GM23338 (cell line): ENCODE data around the gene MTCL3.

ENCODE experiments used
- CREB1 ChIP-seq: fragments of 250-450 bp; sonication (Bioruptor Pico); IDR thresholded peaks from 2 replicates; pipeline ENCODE4 v1.5.0; 2020; ENCODE audit warnings: low read depth, mild to moderate bottlenecking, moderate library complexity
- EZH2 ChIP-seq: fragments of 200-600 bp; sonication (generic); IDR thresholded peaks from one replicate; pipeline ENCODE4 v1.8.0; 2017; ENCODE audit warnings: antibody characterized with exemption, mild to moderate bottlenecking, low read depth; ENCODE audit not compliant: unreplicated experiment
- EZH2phosphoT487 ChIP-seq: fragments of 200-600 bp; sonication (generic); IDR thresholded peaks from one replicate; pipeline ENCODE4 v1.8.1; 2018; ENCODE audit warnings: antibody characterized with exemption; ENCODE audit not compliant: unreplicated experiment
- JUNB ChIP-seq: IDR thresholded peaks from one replicate; pipeline ENCODE4 v1.6.1; 2016; ENCODE audit warnings: antibody characterized with exemption; ENCODE audit not compliant: unreplicated experiment
- POLR2AphosphoS5 ChIP-seq: IDR thresholded peaks from 2 replicates; pipeline ENCODE4 v1.6.1; 2016; ENCODE audit warnings: antibody characterized with exemption, low read depth
- STAT1 ChIP-seq: IDR thresholded peaks from one replicate; pipeline ENCODE4 v1.6.1; 2016; ENCODE audit warnings: antibody characterized with exemption; ENCODE audit not compliant: unreplicated experiment
- ZNF114 ChIP-seq: fragments of 250-450 bp; sonication (Bioruptor Pico); IDR thresholded peaks from 2 replicates; pipeline ENCODE4 v1.5.0; 2020; ENCODE audit warnings: mild to moderate bottlenecking, moderate library complexity
- TF ChIP-seq, protein P1 (sequence below): fragments of 250-450 bp; sonication (Bioruptor Pico); IDR thresholded peaks from 2 replicates; pipeline ENCODE4 v1.5.0; 2020; ENCODE audit warnings: mild to moderate bottlenecking, moderate library complexity
- TF ChIP-seq, protein P2 (sequence below): IDR thresholded peaks from one replicate; pipeline ENCODE4 v1.6.1; 2018; ENCODE audit warnings: antibody characterized with exemption; ENCODE audit not compliant: unreplicated experiment

MTCL3 gene

DNA sequence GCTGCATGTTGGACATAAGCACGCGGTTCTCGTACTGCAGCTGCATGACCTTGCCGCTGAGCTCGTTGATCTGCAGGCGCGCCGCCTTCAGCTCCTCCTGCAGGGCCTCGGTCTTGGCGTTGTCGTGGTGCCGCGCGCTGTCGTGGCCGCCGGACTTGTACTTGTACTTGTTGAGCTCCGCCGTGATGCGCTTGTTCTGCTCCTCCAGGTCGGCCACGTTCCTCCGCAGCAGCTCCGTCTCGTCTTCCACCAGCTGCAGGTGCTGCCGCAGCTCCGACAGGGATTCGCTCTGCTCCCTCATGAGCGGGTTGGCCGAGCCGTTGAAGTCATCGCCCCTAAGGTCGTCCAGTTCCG, 43.3 kb downstream of the MTCL3 start (continued):
- TF ChIP-seq, protein P1, sequence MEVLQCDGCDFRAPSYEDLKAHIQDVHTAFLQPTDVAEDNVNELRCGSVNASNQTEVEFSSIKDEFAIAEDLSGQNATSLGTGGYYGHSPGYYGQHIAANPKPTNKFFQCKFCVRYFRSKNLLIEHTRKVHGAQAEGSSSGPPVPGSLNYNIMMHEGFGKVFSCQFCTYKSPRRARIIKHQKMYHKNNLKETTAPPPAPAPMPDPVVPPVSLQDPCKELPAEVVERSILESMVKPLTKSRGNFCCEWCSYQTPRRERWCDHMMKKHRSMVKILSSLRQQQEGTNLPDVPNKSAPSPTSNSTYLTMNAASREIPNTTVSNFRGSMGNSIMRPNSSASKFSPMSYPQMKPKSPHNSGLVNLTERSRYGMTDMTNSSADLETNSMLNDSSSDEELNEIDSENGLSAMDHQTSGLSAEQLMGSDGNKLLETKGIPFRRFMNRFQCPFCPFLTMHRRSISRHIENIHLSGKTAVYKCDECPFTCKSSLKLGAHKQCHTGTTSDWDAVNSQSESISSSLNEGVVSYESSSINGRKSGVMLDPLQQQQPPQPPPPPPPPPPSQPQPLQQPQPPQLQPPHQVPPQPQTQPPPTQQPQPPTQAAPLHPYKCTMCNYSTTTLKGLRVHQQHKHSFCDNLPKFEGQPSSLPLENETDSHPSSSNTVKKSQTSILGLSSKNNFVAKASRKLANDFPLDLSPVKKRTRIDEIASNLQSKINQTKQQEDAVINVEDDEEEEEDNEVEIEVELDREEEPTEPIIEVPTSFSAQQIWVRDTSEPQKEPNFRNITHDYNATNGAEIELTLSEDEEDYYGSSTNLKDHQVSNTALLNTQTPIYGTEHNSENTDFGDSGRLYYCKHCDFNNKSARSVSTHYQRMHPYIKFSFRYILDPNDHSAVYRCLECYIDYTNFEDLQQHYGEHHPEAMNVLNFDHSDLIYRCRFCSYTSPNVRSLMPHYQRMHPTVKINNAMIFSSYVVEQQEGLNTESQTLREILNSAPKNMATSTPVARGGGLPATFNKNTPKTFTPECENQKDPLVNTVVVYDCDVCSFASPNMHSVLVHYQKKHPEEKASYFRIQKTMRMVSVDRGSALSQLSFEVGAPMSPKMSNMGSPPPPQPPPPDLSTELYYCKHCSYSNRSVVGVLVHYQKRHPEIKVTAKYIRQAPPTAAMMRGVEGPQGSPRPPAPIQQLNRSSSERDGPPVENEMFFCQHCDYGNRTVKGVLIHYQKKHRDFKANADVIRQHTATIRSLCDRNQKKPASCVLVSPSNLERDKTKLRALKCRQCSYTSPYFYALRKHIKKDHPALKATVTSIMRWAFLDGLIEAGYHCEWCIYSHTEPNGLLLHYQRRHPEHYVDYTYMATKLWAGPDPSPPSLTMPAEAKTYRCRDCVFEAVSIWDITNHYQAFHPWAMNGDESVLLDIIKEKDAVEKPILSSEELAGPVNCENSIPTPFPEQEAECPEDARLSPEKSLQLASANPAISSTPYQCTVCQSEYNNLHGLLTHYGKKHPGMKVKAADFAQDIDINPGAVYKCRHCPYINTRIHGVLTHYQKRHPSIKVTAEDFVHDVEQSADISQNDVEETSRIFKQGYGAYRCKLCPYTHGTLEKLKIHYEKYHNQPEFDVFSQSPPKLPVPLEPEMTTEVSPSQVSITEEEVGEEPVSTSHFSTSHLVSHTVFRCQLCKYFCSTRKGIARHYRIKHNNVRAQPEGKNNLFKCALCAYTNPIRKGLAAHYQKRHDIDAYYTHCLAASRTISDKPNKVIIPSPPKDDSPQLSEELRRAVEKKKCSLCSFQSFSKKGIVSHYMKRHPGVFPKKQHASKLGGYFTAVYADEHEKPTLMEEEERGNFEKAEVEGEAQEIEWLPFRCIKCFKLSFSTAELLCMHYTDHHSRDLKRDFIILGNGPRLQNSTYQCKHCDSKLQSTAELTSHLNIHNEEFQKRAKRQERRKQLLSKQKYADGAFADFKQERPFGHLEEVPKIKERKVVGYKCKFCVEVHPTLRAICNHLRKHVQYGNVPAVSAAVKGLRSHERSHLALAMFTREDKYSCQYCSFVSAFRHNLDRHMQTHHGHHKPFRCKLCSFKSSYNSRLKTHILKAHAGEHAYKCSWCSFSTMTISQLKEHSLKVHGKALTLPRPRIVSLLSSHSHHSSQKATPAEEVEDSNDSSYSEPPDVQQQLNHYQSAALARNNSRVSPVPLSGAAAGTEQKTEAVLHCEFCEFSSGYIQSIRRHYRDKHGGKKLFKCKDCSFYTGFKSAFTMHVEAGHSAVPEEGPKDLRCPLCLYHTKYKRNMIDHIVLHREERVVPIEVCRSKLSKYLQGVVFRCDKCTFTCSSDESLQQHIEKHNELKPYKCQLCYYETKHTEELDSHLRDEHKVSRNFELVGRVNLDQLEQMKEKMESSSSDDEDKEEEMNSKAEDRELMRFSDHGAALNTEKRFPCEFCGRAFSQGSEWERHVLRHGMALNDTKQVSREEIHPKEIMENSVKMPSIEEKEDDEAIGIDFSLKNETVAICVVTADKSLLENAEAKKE (CRISPR knock-in tag) = no peak
- TF ChIP-seq POLR2AphosphoS5 (no peak), JUNB (no peak), ZNF114 (CRISPR knock-in tag) (no peak), EZH2 (no peak), EZH2phosphoT487 (no peak), CREB1 (CRISPR knock-in tag) (no peak), STAT1 (no peak)
- TF ChIP-seq, protein P2, sequence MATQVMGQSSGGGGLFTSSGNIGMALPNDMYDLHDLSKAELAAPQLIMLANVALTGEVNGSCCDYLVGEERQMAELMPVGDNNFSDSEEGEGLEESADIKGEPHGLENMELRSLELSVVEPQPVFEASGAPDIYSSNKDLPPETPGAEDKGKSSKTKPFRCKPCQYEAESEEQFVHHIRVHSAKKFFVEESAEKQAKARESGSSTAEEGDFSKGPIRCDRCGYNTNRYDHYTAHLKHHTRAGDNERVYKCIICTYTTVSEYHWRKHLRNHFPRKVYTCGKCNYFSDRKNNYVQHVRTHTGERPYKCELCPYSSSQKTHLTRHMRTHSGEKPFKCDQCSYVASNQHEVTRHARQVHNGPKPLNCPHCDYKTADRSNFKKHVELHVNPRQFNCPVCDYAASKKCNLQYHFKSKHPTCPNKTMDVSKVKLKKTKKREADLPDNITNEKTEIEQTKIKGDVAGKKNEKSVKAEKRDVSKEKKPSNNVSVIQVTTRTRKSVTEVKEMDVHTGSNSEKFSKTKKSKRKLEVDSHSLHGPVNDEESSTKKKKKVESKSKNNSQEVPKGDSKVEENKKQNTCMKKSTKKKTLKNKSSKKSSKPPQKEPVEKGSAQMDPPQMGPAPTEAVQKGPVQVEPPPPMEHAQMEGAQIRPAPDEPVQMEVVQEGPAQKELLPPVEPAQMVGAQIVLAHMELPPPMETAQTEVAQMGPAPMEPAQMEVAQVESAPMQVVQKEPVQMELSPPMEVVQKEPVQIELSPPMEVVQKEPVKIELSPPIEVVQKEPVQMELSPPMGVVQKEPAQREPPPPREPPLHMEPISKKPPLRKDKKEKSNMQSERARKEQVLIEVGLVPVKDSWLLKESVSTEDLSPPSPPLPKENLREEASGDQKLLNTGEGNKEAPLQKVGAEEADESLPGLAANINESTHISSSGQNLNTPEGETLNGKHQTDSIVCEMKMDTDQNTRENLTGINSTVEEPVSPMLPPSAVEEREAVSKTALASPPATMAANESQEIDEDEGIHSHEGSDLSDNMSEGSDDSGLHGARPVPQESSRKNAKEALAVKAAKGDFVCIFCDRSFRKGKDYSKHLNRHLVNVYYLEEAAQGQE = no peak
